BLaER1 (cell line): ENCODE results near the gene GPR171.

Source experiments
- H3K27ac ChIP-seq: shearing (Covaris generic); formaldehyde crosslinking; 2 replicates; pipeline ENCODE4 v1.8.1; 2022
- H3K27me3 ChIP-seq: shearing (Covaris generic); formaldehyde crosslinking; 2 replicates; pipeline ENCODE4 v1.8.1; 2022
- H3K36me3 ChIP-seq: shearing (Covaris generic); formaldehyde crosslinking; 2 replicates; pipeline ENCODE4 v1.8.1; 2022
- H3K4me1 ChIP-seq: shearing (Covaris generic); formaldehyde crosslinking; 2 replicates; pipeline ENCODE4 v1.8.1; 2022
- H3K4me2 ChIP-seq: shearing (Covaris generic); formaldehyde crosslinking; 2 replicates; pipeline ENCODE4 v1.8.1; 2022
- H3K4me3 ChIP-seq: shearing (Covaris generic); formaldehyde crosslinking; 2 replicates; pipeline ENCODE4 v1.8.1; 2022
- H3K9ac ChIP-seq: shearing (Covaris generic); formaldehyde crosslinking; 2 replicates; pipeline ENCODE4 v1.8.1; 2022
- H3K9me3 ChIP-seq: shearing (Covaris generic); formaldehyde crosslinking; 2 replicates; pipeline ENCODE4 v1.8.1; 2022
- H4K20me1 ChIP-seq: shearing (Covaris generic); formaldehyde crosslinking; 2 replicates; pipeline ENCODE4 v1.8.1; 2022
- Cebpa-rat ChIP-seq: shearing (Covaris generic); IDR thresholded peaks from 2 replicates; pipeline ENCODE4 v1.8.1; 2022

Gene GPR171

GRCh38 chr3:151168269-151169094, 34.5 kb downstream of the GPR171 start:
- Histone ChIP-seq H3K9me3 (no peaks in the 10 kb centered on the region), H3K9ac (no peak overlapping the region), H3K4me1 (peaks cover 47% of the 10 kb centered on the region), H3K4me2 (no peak overlapping the region), H4K20me1 (no peaks in the 10 kb centered on the region), H3K4me3 (no peak overlapping the region), H3K36me3 (peaks cover 4% of the 10 kb centered on the region), H3K27me3 (no peaks in the 10 kb centered on the region), H3K27ac (peak overlapping the region; percentile 83; the same call in 1 of the 2 replicates)
- no peak for TF ChIP-seq Cebpa-rat

DNA sequence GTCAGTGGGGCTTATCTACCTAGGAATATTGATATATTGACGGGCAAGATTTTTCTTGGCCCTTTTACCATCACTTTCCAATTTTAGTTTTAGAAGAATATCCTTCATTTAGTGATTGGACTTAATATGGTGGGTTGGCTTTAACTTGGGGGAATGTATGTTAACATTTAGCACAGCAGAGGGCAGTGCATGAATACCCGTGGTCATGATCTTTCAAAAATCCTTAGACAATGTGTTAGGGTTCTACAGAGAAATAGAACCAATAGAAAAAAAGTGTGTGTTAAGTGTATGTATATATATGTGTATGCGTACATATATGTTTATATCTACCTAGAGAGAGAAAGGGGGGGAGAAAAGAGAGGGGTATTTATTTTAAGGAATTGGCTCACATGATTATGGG, 36.9 kb downstream of the GPR171 start:
- no peak overlapping the region for H3K4me3 ChIP-seq
- H3K4me1 ChIP-seq: peaks cover 24% of the 10 kb centered on the region
- H3K4me2 ChIP-seq: no peak overlapping the region
- H3K36me3 ChIP-seq: peaks cover 4% of the 10 kb centered on the region
- no peak overlapping the region for H3K27ac ChIP-seq
- H3K9me3 ChIP-seq: no peaks in the 10 kb centered on the region
- no peaks in the 10 kb centered on the region for H3K27me3 ChIP-seq
- TF ChIP-seq Cebpa-rat: no peak
- no peak overlapping the region for H3K9ac ChIP-seq
- no peaks in the 10 kb centered on the region for H4K20me1 ChIP-seq

- no peak overlapping the region for H3K4me3 ChIP-seq
- no peak overlapping the region for H3K9ac ChIP-seq
- H3K36me3 ChIP-seq: peaks cover 4% of the 10 kb centered on the region
- H3K27ac ChIP-seq: no peak overlapping the region
- H3K27me3 ChIP-seq: no peaks in the 10 kb centered on the region
- H3K9me3 ChIP-seq: no peaks in the 10 kb centered on the region
- no peaks in the 10 kb centered on the region for H4K20me1 ChIP-seq
- no peak for TF ChIP-seq Cebpa-rat
- peaks cover 14% of the 10 kb centered on the region for H3K4me1 ChIP-seq
- no peak overlapping the region for H3K4me2 ChIP-seq
Observed at GRCh38 chr3:151165226-151165625, 37.8 kb downstream of the GPR171 start.

DNA sequence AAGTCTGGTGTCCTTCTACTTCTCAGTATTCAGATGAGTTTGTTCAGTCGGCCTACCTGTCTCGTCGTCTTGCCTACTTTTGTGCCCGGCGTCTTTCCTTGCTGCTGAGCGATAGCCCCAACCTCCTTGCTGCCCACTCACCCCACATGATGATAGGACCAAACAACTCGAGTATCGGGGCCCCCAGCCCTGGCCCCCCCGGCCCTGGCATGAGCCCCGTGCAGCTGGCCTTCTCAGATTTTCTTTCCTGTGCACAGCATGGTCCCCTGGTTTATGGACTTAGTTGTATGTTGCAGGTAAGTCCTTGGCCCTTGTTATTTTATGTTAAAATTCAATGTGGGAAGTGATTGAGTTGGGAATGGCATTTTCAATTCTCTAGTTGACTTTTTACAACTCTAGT, 43.2 kb downstream of the GPR171 start:
- no peaks in the 10 kb centered on the region for H3K4me1 ChIP-seq
- no peaks in the 10 kb centered on the region for H3K9me3 ChIP-seq
- TF ChIP-seq Cebpa-rat: no peak
- no peak overlapping the region for H3K27ac ChIP-seq
- no peak overlapping the region for H3K4me3 ChIP-seq
- H4K20me1 ChIP-seq: no peaks in the 10 kb centered on the region
- H3K36me3 ChIP-seq: peaks cover 13% of the 10 kb centered on the region
- no peak overlapping the region for H3K4me2 ChIP-seq
- H3K9ac ChIP-seq: no peak overlapping the region
- no peaks in the 10 kb centered on the region for H3K27me3 ChIP-seq

DNA sequence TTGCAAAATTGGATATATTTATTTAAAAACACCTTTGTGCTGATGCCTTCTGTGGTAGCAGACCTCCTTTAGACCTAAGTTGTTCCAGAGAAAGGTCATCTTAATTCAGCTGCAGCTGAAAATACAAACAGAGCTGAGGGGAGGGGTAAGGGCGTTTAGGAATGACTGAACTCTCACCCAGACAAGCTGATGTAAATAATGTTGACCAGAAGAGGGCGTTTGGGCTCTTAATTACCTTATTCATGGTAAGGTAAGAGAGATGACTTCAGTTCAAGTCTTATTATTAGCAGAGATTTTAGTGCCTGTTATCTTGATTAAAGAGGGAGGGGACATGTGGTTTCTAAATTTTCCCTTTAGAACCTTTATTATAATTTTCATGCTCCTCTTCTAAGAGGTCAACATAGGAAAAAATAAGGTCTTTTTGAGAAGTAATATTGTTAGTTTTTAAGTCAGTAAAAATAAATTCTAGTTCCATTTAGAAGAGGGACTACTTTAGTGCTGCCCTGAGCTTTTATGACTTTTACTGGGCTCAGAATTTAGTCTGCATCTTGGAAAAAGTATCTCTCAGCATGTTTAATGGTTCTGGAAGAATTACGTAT, 46.3 kb downstream of the GPR171 start:
- Histone ChIP-seq H3K27me3 (no peaks in the 10 kb centered on the region), H3K4me1 (no peaks in the 10 kb centered on the region), H3K4me2 (no peak overlapping the region), H3K9me3 (no peaks in the 10 kb centered on the region), H4K20me1 (no peaks in the 10 kb centered on the region), H3K36me3 (peaks cover 8% of the 10 kb centered on the region; the same call in 1 of the 2 replicates), H3K9ac (no peak overlapping the region), H3K27ac (no peak overlapping the region), H3K4me3 (no peak overlapping the region)
- TF ChIP-seq Cebpa-rat: no peak

GRCh38 chr3:151155409-151156128, 47.4 kb downstream of the GPR171 start:
- Histone ChIP-seq H3K4me2 (no peak overlapping the region), H3K36me3 (peaks cover 8% of the 10 kb centered on the region; the same call in 1 of the 2 replicates), H3K9me3 (no peaks in the 10 kb centered on the region), H3K4me1 (no peaks in the 10 kb centered on the region), H3K9ac (no peak overlapping the region), H3K27me3 (no peaks in the 10 kb centered on the region), H3K27ac (no peak overlapping the region), H3K4me3 (no peak overlapping the region), H4K20me1 (no peaks in the 10 kb centered on the region)
- no peak for TF ChIP-seq Cebpa-rat

DNA sequence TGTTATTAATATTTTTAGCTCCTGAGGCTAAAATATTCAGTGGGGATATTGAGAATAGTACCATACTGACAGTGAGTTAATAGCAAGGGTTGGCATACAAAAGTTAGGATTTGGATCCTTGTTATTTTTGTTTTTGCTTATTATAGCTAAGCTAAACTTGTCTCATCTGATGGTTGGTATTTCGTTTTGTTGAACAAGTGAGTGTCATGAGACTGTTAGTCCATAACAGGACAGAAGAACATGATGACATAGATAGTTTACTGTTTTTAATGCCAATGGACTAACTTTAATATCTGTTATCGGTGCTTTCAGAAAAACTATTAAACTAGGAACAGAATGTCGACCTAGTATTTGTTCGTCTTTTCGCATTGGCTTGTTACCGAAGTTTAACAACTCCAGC, 48.5 kb downstream of the GPR171 start:
- Histone ChIP-seq H3K4me2 (no peak overlapping the region), H4K20me1 (no peaks in the 10 kb centered on the region), H3K27ac (no peak overlapping the region), H3K27me3 (no peaks in the 10 kb centered on the region), H3K4me3 (no peak overlapping the region), H3K36me3 (peaks cover 4% of the 10 kb centered on the region; the same call in 1 of the 2 replicates), H3K9me3 (no peaks in the 10 kb centered on the region), H3K9ac (no peak overlapping the region), H3K4me1 (no peaks in the 10 kb centered on the region)
- TF ChIP-seq Cebpa-rat: no peak

DNA sequence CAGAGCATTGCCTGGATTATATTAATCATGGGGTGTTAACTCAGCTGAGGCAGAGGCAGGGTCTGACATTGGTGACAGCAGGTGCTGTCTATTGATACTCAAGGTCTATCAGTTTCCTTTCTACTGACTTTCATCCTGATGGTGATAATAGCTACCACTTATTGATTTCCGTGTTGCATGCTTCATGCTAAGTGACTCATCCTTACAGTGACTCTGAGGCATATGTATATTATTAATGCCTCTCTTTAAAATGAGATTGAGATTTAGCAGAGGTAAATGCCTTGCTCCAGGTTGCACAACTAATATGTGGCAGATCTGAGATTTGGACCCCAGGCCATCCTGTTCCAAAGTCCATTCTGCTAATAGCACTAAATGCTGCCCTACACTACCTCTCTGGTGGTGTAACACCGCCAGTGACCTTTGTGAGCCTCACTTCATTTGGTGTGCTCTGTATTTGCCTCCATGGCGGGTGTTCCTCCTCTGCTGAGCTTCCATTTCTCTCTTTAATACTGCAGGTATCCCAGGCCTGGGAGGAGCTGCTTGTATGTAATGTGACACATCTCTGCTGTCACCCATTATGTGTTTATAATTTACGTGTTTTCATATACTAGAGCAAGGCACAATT, 50.4 kb downstream of the GPR171 start:
- Histone ChIP-seq H3K27ac (no peak overlapping the region), H3K27me3 (no peaks in the 10 kb centered on the region), H4K20me1 (no peaks in the 10 kb centered on the region), H3K4me1 (peaks cover 4% of the 10 kb centered on the region), H3K4me3 (no peak overlapping the region), H3K9ac (no peak overlapping the region), H3K9me3 (no peaks in the 10 kb centered on the region), H3K36me3 (no peaks in the 10 kb centered on the region; the same call in 1 of the 2 replicates), H3K4me2 (no peak overlapping the region)
- no peak for TF ChIP-seq Cebpa-rat
